ENCODE data around the gene OPA1. TPM values are rescaled to one million over a fixed set of nuclear protein-coding genes. Genes with fewer than 3 reads are reported as not detected.

Gene OPA1
- total and polyA plus RNA-seq, 4 donors = 13.2 to 54.5 (median 33.4) TPM

DNA sequence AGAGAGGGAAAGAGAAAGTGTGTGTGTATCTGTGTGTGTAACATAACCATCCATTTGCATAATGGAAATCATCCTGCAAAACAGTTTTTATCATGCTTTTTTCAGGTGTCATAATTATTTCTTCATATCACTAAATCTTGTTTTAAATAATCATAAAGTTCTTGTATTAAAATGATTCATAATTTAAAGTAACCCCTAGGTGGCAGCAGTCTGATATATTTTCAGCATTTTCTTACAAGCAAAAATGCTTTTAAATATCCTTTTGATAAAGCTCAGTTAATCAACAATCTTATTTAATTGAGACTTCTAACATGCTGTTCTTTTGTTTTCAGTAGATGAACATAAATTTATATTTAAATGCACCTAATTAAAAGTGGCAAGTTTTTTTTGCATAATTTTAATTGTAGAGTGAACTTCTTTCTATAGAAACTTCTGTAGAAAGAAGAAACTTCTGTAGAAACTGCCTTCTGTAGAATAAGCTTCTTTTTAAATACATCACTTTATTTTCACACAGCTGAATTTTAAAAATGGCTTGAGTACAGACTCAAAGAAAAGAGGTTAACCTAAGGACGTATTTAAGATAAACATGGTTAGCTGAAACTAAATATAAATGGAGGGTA, 72.5 kb downstream of the OPA1 start:
- Histone ChIP-seq H3K9me3 (ENCODE audit: control insufficient read depth in 4 of 4, low read length in 3 of 4) (no peaks in the 10 kb centered on the region), H3K27ac (ENCODE audit: low read depth in 1 of 2, low read length in 2 of 2) (no peak overlapping the region), H3K4me1 (ENCODE audit: control insufficient read depth in 4 of 4, insufficient read depth in 4 of 4, low read length in 3 of 4) (peaks cover 0 to 26% (median 10%) of the 10 kb centered on the region in 4 donors), H3K36me3 (ENCODE audit: control insufficient read depth in 4 of 4, insufficient read depth in 3 of 4, low read depth in 1 of 4, low read length in 3 of 4) (peaks cover 3 to 24% (median 19%) of the 10 kb centered on the region in 4 donors), H3K27me3 (ENCODE audit: control insufficient read depth in 4 of 4, insufficient read depth in 4 of 4, low read length in 3 of 4) (no peaks in the 10 kb centered on the region), H3K9ac (ENCODE audit: low read depth in 1 of 2, low read length in 2 of 2) (no peak overlapping the region), H3K4me3 (ENCODE audit: low read depth in 1 of 3, low read length in 3 of 3) (no peak overlapping the region)
- no peak for DNase-seq (ENCODE audit: low spot score)
- TF ChIP-seq JUND (IDR thresholded peaks at IDR 0.05) (no peak), CTCF (IDR thresholded peaks at IDR 0.05; ENCODE audit: low read depth, low read length, missing input control) (peak; percentile 27), MAX (IDR thresholded peaks at IDR 0.05) (no peak), TAF1 (conservative IDR thresholded peaks at IDR 0.05) (no peak), ZBTB33 (IDR thresholded peaks at IDR 0.05) (no peak), RAD21 (IDR thresholded peaks at IDR 0.05) (peak; percentile 70), HNF4A (conservative IDR thresholded peaks at IDR 0.05) (no peak)
- 99% methylated on average over 1 of the region's 1 CpG for WGBS

DNA sequence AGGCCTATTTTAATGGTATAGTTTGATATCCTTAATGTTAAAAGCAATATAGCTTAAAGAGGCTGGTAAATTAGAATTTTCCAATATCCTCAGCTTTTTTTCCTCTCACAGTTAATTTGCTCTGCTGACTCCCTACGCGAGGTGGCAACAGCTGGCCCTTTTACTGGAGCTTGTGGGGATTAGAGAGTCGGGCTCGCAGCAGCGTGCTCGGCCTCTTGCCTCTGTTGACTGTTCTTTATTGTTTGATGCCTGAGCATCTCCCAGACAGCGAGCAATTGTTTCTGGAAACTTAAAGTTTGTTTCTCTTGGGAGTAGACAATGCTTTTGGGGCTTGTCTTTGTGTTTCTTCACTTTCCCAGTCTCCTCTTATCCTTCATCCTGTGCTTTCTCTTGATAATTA, 80.8 kb downstream of the OPA1 start:
- 97% methylated on average over 7 of the region's 7 CpGs for WGBS

More for the DNA sequence above, 80.8 kb downstream of the OPA1 start:
- no peak for DNase-seq (ENCODE audit: low spot score)
- TF ChIP-seq, protein P1, sequence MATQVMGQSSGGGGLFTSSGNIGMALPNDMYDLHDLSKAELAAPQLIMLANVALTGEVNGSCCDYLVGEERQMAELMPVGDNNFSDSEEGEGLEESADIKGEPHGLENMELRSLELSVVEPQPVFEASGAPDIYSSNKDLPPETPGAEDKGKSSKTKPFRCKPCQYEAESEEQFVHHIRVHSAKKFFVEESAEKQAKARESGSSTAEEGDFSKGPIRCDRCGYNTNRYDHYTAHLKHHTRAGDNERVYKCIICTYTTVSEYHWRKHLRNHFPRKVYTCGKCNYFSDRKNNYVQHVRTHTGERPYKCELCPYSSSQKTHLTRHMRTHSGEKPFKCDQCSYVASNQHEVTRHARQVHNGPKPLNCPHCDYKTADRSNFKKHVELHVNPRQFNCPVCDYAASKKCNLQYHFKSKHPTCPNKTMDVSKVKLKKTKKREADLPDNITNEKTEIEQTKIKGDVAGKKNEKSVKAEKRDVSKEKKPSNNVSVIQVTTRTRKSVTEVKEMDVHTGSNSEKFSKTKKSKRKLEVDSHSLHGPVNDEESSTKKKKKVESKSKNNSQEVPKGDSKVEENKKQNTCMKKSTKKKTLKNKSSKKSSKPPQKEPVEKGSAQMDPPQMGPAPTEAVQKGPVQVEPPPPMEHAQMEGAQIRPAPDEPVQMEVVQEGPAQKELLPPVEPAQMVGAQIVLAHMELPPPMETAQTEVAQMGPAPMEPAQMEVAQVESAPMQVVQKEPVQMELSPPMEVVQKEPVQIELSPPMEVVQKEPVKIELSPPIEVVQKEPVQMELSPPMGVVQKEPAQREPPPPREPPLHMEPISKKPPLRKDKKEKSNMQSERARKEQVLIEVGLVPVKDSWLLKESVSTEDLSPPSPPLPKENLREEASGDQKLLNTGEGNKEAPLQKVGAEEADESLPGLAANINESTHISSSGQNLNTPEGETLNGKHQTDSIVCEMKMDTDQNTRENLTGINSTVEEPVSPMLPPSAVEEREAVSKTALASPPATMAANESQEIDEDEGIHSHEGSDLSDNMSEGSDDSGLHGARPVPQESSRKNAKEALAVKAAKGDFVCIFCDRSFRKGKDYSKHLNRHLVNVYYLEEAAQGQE (IDR thresholded peaks at IDR 0.05) = no peak
- no peak for TF ChIP-seq MAX (IDR thresholded peaks at IDR 0.05)
- no peak for TF ChIP-seq NR2F2 (IDR thresholded peaks at IDR 0.05)
- TF ChIP-seq HNF4G (IDR thresholded peaks at IDR 0.05) = no peak
- TF ChIP-seq JUND (IDR thresholded peaks at IDR 0.05) = no peak
- TF ChIP-seq HNF4A (conservative IDR thresholded peaks at IDR 0.05) = no peak
- TF ChIP-seq ZBTB33 (IDR thresholded peaks at IDR 0.05) = no peak
- TF ChIP-seq FOXA2 (IDR thresholded peaks at IDR 0.05) = no peak
- TF ChIP-seq CTCF (IDR thresholded peaks at IDR 0.05; ENCODE audit: low read depth, low read length, missing input control) = no peak
- no peak for TF ChIP-seq SP1 (IDR thresholded peaks at IDR 0.05)
- TF ChIP-seq FOXA1 (IDR thresholded peaks at IDR 0.05) = no peak
- TF ChIP-seq EGR1 (IDR thresholded peaks at IDR 0.05; ENCODE audit: low read depth in 2 of 2) = no peak
- TF ChIP-seq RAD21 (IDR thresholded peaks at IDR 0.05) = no peak
- no peak for TF ChIP-seq YY1 (IDR thresholded peaks at IDR 0.05)
- TF ChIP-seq GABPA (IDR thresholded peaks at IDR 0.05 in 1 of 2, conservative IDR thresholded peaks at IDR 0.05 in 1 of 2) = no peak
- TF ChIP-seq, protein P2, sequence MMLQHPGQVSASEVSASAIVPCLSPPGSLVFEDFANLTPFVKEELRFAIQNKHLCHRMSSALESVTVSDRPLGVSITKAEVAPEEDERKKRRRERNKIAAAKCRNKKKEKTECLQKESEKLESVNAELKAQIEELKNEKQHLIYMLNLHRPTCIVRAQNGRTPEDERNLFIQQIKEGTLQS (IDR thresholded peaks at IDR 0.05) = no peak
- no peak for TF ChIP-seq TAF1 (conservative IDR thresholded peaks at IDR 0.05)
- no peak for TF ChIP-seq RXRA (IDR thresholded peaks at IDR 0.05)
- Histone ChIP-seq H3K9ac (ENCODE audit: low read depth in 1 of 2, low read length in 2 of 2) (no peak overlapping the region), H3K4me1 (ENCODE audit: control insufficient read depth in 4 of 4, insufficient read depth in 4 of 4, low read length in 3 of 4) (no peaks in the 10 kb centered on the region), H3K36me3 (ENCODE audit: control insufficient read depth in 4 of 4, insufficient read depth in 3 of 4, low read depth in 1 of 4, low read length in 3 of 4) (peaks cover 0 to 18% (median 10%) of the 10 kb centered on the region in 4 donors), H3K27me3 (ENCODE audit: control insufficient read depth in 4 of 4, insufficient read depth in 4 of 4, low read length in 3 of 4) (no peaks in the 10 kb centered on the region), H3K4me3 (ENCODE audit: low read depth in 1 of 3, low read length in 3 of 3) (no peak overlapping the region), H3K9me3 (ENCODE audit: control insufficient read depth in 4 of 4, low read length in 3 of 4) (no peaks in the 10 kb centered on the region), H3K27ac (ENCODE audit: low read depth in 1 of 2, low read length in 2 of 2) (no peak overlapping the region)
